ENCODE measurements around the gene CASTOR1. TPM values are rescaled to one million over a fixed set of nuclear protein-coding genes. Genes with fewer than 3 reads are reported as not detected.

Gene CASTOR1
- total and polyA plus RNA-seq, 2 donors (not counting 3 experiments of a cell fraction or from before 2014, with no cell fraction given) = 8.1 to 26.8 TPM

DNA sequence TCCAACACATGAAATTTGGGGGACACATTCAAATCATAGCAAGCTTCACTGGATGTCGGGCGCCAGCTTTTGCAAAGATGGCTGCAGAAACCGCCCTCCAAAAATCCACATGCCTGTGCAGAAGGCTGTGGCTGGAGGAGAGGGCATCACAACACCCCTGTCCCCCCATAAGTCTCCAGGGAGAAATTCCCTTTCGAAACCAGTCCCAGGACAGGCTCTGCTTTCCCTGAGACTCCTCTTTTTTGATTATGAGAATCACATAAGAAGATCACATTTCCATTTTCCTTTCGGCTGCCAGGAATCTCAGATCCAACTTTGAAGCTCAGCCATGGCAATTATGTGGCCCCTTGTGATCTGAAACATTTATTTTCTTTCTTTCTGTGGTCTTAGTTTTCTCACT is 52.4 kb downstream of the CASTOR1 start:
- no peaks in the 10 kb centered on the region for H4K20me1 ChIP-seq (replicated peaks; ENCODE audit: control insufficient read depth, extremely low read depth, insufficient read depth, low read length)
- no peaks in the 10 kb centered on the region for H3K4me1 ChIP-seq (ENCODE audit: control insufficient read depth, extremely low read depth, insufficient read depth, low read length)
- no peaks in the 10 kb centered on the region for H3K9me3 ChIP-seq (replicated peaks; ENCODE audit: control insufficient read depth, insufficient read depth, low read length)
- ChIA-PET CTCF (interaction anchor here (0.8 to 2.0 kb wide), 5 partner anchors 13 to 128 kb away, joined by 3 to 7 read pairs (median 3); no protein-coding TSS in a partner anchor), POLR2A (no interaction called here)
- H3K9me1 ChIP-seq (replicated peaks; ENCODE audit: control insufficient read depth, extremely low read depth, insufficient read depth, low read length) = no peaks in the 10 kb centered on the region
- no peaks in the 10 kb centered on the region for H3K79me2 ChIP-seq (ENCODE audit: control insufficient read depth, insufficient read depth, low read length)
- H3K9ac ChIP-seq (replicated peaks; ENCODE audit: extremely low read depth, insufficient read depth, low read length) = no peak overlapping the region
- H3K4me2 ChIP-seq (ENCODE audit: insufficient read depth, low read length) = no peak overlapping the region
- FAIRE-seq (no peak), DNase-seq (ENCODE audit: low read depth, low spot score) (no peak)
- peaks cover 15 to 16% of the 10 kb centered on the region in 2 experiments for H3K27me3 ChIP-seq (ENCODE audit: control insufficient read depth in 2 of 2, insufficient read depth in 2 of 2, low read length in 2 of 2)
- BruUV-seq (replicated peaks) = no TSS peak
- H3K36me3 ChIP-seq (ENCODE audit: control insufficient read depth in 2 of 2, extremely low read depth in 1 of 2, insufficient read depth in 2 of 2, low read length in 2 of 2) = no peaks in the 10 kb centered on the region
- dilution Hi-C loops (cut with MboI; ENCODE audit: extremely low pct_ligation_motif_present, low sequenced_read_pairs) (no loop called here), intact Hi-C loops (cut with micrococcal nuclease) (no loop called here)
- no peak overlapping the region for H2AFZ ChIP-seq (ENCODE audit: low read depth, low read length)
- no peak overlapping the region for H3K27ac ChIP-seq (ENCODE audit: insufficient read depth, low read depth, low read length)
- TF ChIP-seq POLR2A (IDR thresholded peaks at IDR 0.05; ENCODE audit: low read depth, low read length) (no peak), POLR2AphosphoS5 (IDR thresholded peaks at IDR 0.05; ENCODE audit: insufficient read depth, low read depth, low read length) (no peak), EZH2 (IDR thresholded peaks at IDR 0.05; ENCODE audit: borderline replicate concordance, low read depth, low read length, severe bottlenecking) (no peak), MYC (IDR thresholded peaks at IDR 0.05; ENCODE audit: low read depth, low read length) (no peak), GATA2 (IDR thresholded peaks at IDR 0.05; ENCODE audit: insufficient read depth, insufficient read length, low read depth, low read length) (no peak), FOS (IDR thresholded peaks at IDR 0.05; ENCODE audit: borderline replicate concordance, insufficient read depth, low read length) (no peak), JUN (IDR thresholded peaks at IDR 0.05; ENCODE audit: borderline replicate concordance, insufficient read depth, insufficient read length, low read depth) (no peak)
- TF ChIP-seq, protein P1, sequence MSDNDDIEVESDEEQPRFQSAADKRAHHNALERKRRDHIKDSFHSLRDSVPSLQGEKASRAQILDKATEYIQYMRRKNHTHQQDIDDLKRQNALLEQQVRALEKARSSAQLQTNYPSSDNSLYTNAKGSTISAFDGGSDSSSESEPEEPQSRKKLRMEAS (IDR thresholded peaks at IDR 0.05; ENCODE audit: insufficient read depth, insufficient read length) = no peak
- TF ChIP-seq, protein P2, sequence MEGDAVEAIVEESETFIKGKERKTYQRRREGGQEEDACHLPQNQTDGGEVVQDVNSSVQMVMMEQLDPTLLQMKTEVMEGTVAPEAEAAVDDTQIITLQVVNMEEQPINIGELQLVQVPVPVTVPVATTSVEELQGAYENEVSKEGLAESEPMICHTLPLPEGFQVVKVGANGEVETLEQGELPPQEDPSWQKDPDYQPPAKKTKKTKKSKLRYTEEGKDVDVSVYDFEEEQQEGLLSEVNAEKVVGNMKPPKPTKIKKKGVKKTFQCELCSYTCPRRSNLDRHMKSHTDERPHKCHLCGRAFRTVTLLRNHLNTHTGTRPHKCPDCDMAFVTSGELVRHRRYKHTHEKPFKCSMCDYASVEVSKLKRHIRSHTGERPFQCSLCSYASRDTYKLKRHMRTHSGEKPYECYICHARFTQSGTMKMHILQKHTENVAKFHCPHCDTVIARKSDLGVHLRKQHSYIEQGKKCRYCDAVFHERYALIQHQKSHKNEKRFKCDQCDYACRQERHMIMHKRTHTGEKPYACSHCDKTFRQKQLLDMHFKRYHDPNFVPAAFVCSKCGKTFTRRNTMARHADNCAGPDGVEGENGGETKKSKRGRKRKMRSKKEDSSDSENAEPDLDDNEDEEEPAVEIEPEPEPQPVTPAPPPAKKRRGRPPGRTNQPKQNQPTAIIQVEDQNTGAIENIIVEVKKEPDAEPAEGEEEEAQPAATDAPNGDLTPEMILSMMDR (IDR thresholded peaks at IDR 0.05; ENCODE audit: extremely low read depth in 1 of 2, insufficient read depth in 1 of 2, low read depth in 1 of 2, low read length in 2 of 2) = no peak
- H3K4me3 ChIP-seq (replicated peaks in 1 of 3; ENCODE audit: insufficient read depth in 1 of 3, low read depth in 1 of 3, low read length in 3 of 3) = no peak overlapping the region

Data from endothelial cell of umbilical vein (primary cell).